ENCODE measurements around the gene PACRG.
A peak's percentile ranks its signal among the peaks of the same experiment; 100 is the strongest.

GRCh38 chr6:163263998-163264661, 536.4 kb downstream of the PACRG start:
- TF ChIP-seq, protein P1, sequence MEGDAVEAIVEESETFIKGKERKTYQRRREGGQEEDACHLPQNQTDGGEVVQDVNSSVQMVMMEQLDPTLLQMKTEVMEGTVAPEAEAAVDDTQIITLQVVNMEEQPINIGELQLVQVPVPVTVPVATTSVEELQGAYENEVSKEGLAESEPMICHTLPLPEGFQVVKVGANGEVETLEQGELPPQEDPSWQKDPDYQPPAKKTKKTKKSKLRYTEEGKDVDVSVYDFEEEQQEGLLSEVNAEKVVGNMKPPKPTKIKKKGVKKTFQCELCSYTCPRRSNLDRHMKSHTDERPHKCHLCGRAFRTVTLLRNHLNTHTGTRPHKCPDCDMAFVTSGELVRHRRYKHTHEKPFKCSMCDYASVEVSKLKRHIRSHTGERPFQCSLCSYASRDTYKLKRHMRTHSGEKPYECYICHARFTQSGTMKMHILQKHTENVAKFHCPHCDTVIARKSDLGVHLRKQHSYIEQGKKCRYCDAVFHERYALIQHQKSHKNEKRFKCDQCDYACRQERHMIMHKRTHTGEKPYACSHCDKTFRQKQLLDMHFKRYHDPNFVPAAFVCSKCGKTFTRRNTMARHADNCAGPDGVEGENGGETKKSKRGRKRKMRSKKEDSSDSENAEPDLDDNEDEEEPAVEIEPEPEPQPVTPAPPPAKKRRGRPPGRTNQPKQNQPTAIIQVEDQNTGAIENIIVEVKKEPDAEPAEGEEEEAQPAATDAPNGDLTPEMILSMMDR (IDR thresholded peaks at IDR 0.05; ENCODE audit: low read depth, low read length, missing input control), result peak; percentile 7
- TF ChIP-seq SP1 (IDR thresholded peaks at IDR 0.05), result no peak
- TF ChIP-seq, protein P2, sequence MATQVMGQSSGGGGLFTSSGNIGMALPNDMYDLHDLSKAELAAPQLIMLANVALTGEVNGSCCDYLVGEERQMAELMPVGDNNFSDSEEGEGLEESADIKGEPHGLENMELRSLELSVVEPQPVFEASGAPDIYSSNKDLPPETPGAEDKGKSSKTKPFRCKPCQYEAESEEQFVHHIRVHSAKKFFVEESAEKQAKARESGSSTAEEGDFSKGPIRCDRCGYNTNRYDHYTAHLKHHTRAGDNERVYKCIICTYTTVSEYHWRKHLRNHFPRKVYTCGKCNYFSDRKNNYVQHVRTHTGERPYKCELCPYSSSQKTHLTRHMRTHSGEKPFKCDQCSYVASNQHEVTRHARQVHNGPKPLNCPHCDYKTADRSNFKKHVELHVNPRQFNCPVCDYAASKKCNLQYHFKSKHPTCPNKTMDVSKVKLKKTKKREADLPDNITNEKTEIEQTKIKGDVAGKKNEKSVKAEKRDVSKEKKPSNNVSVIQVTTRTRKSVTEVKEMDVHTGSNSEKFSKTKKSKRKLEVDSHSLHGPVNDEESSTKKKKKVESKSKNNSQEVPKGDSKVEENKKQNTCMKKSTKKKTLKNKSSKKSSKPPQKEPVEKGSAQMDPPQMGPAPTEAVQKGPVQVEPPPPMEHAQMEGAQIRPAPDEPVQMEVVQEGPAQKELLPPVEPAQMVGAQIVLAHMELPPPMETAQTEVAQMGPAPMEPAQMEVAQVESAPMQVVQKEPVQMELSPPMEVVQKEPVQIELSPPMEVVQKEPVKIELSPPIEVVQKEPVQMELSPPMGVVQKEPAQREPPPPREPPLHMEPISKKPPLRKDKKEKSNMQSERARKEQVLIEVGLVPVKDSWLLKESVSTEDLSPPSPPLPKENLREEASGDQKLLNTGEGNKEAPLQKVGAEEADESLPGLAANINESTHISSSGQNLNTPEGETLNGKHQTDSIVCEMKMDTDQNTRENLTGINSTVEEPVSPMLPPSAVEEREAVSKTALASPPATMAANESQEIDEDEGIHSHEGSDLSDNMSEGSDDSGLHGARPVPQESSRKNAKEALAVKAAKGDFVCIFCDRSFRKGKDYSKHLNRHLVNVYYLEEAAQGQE (IDR thresholded peaks at IDR 0.05), result no peak
- TF ChIP-seq RXRA (IDR thresholded peaks at IDR 0.05), result no peak
- TF ChIP-seq MAX (IDR thresholded peaks at IDR 0.05), result no peak
- no peak for TF ChIP-seq GABPA (IDR thresholded peaks at IDR 0.05 in 1 of 2, conservative IDR thresholded peaks at IDR 0.05 in 1 of 2)
- TF ChIP-seq EGR1 (IDR thresholded peaks at IDR 0.05; ENCODE audit: low read depth in 2 of 2), result no peak
- TF ChIP-seq, protein P3, sequence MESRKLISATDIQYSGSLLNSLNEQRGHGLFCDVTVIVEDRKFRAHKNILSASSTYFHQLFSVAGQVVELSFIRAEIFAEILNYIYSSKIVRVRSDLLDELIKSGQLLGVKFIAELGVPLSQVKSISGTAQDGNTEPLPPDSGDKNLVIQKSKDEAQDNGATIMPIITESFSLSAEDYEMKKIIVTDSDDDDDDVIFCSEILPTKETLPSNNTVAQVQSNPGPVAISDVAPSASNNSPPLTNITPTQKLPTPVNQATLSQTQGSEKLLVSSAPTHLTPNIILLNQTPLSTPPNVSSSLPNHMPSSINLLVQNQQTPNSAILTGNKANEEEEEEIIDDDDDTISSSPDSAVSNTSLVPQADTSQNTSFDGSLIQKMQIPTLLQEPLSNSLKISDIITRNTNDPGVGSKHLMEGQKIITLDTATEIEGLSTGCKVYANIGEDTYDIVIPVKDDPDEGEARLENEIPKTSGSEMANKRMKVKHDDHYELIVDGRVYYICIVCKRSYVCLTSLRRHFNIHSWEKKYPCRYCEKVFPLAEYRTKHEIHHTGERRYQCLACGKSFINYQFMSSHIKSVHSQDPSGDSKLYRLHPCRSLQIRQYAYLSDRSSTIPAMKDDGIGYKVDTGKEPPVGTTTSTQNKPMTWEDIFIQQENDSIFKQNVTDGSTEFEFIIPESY (IDR thresholded peaks at IDR 0.05), result no peak
- TF ChIP-seq FOXA1 (IDR thresholded peaks at IDR 0.05), result no peak
